Measurements from ENCODE around the gene GATAD2A.

DNA sequence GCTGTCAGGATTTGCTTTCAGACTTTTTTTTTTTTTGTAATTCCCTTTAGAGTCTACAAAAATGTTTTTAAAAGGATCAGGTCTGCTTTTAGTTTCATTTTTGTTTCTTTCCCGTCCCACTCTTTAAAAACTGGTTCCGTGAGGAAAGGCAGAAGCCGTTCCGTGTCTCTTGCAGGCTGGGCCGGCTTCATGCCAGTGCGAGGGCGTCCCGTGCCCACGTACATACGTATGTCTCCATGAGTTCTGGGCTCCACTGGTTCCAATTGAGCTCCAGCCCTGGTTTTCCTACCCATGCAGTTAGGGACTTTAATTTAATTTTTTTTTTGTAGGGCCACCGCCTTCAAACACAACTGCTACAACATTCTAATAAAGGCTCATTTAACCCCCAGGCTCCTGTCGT lies 101.1 kb downstream of the GATAD2A start:
- no peak for TF ChIP-seq GATA2 (IDR thresholded peaks at IDR 0.05; ENCODE audit: low read depth, low read length)
- no peak for TF ChIP-seq GATA3 (IDR thresholded peaks at IDR 0.05; ENCODE audit: low read depth, low read length)

Measured in SH-SY5Y (cell line).